Activated T-helper 1 cell treated with anti-CD3 and anti-CD28 coated beads, Interleukin-12 subunit alpha, Interleukin-12 subunit beta, Interleukin-2, Interleukin-4 antibody, amounts not matched to agents 30 ng/mL and 10 ng/mL and 1 ng/mL, durations not matched to agents 14 hours and 24 hours and 36 hours (primary cell): Measurements from ENCODE around the gene DRAM1. TPM values are rescaled to one million over a fixed set of nuclear protein-coding genes. Genes with fewer than 3 reads are reported as not detected.

Experiments used
- DNase-seq: peaks from one replicate; pipeline ENCODE4 v3.0.0; 2021; ENCODE audit warnings: low spot score
- H3K27ac Mint-ChIP-seq: one replicate; pipeline ENCODE4 v1.8.0; 2021; ENCODE audit warnings: mild to moderate bottlenecking, mixed read lengths
- H3K27me3 Mint-ChIP-seq: one replicate; pipeline ENCODE4 v1.8.0; 2022; ENCODE audit warnings: mild to moderate bottlenecking, moderate library complexity, mixed read lengths; ENCODE audit not compliant: insufficient read depth
- H3K36me3 Mint-ChIP-seq: one replicate; pipeline ENCODE4 v1.8.0; 2021; ENCODE audit warnings: low read depth, mixed read lengths
- H3K4me1 Mint-ChIP-seq: one replicate; pipeline ENCODE4 v1.8.0; 2021; ENCODE audit warnings: low read depth, mixed read lengths
- H3K4me3 Mint-ChIP-seq: one replicate; pipeline ENCODE4 v1.8.0; 2021; ENCODE audit warnings: mild to moderate bottlenecking, moderate library complexity, mixed read lengths
- H3K9me3 Mint-ChIP-seq: one replicate; pipeline ENCODE4 v1.8.0; 2021; ENCODE audit warnings: mixed read lengths
- intact Hi-C: fragments of 100-400 bp; cut with micrococcal nuclease; formaldehyde crosslinking; loops from one replicate; pipeline ENCODE4 v1.15.1; 2024
- total RNA-seq: library from RNA; stranded (reverse); gene quantifications from 2 replicates; pipeline ENCODE4 v1.2.3, GENCODE V29; 2022

The DRAM1 gene
- total RNA-seq, 1 donor from 2014 or later: 4.1 TPM

GRCh38 chr12:101941306-101942249, 64.2 kb downstream of the DRAM1 start:
- no peak overlapping the region for H3K27ac Mint-ChIP-seq
- H3K4me3 Mint-ChIP-seq: no peak overlapping the region
- H3K4me1 Mint-ChIP-seq: peaks cover 28% of the 10 kb centered on the region
- H3K9me3 Mint-ChIP-seq: no peaks in the 10 kb centered on the region
- no peak for DNase-seq
- no peaks in the 10 kb centered on the region for H3K36me3 Mint-ChIP-seq
- peaks cover 8% of the 10 kb centered on the region for H3K27me3 Mint-ChIP-seq
- intact Hi-C loops: loop anchor here (2.0 kb wide), 1 partner anchor 359 kb away; no protein-coding TSS in a partner anchor

- Mint-ChIP-seq H3K27me3 (peaks cover 8% of the 10 kb centered on the region), H3K4me1 (peaks cover 24% of the 10 kb centered on the region), H3K4me3 (no peak overlapping the region), H3K9me3 (no peaks in the 10 kb centered on the region), H3K36me3 (no peaks in the 10 kb centered on the region), H3K27ac (no peak overlapping the region)
- intact Hi-C loops: no loop called here
- DNase-seq: no peak
Observed at GRCh38 chr12:101942250-101942605, 64.8 kb downstream of the DRAM1 start.

DNA sequence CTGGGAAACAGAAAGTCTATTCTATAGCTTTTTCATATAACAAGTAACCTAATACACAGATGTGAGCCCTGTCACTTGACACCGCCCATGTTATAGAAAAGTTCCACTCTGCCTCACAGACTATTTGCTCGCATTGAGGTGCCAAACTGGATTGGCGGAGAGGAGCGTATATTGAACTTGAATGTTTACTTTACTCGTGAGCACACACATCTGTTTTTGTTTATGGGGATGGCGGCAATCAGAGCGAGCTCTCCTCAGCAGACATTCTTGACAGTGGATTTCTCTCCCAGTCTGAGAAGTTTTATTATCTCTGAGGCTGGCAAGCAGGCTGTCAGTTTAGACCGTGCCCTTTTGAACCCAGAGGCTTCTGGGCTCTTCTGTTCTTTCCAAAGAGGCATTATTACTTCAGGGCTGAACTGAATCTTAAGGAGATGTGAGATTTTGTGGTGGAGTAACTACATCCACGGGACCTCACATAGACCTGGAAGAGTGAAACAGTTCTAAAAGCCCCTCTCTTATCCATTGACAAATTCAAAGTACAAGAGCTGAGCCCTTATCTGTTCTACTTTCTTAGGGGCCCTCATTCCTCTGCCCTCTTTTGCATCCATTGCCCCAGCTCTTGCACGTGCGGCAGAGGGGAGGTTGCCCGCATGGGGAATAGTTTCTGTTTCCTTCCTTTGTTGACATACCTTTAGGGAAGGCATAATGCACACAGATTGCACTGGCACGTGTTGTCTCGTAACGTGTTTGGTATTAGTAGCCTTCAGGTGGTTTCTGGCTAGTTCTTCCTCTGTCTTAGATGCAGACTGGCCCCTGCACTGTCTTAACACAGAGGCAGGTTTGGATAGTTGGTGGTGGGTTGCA, 68.2 kb downstream of the DRAM1 start:
- H3K4me1 Mint-ChIP-seq: peaks cover 21% of the 10 kb centered on the region
- peaks cover 8% of the 10 kb centered on the region for H3K27me3 Mint-ChIP-seq
- DNase-seq: no peak
- H3K27ac Mint-ChIP-seq: no peak overlapping the region
- no peak overlapping the region for H3K4me3 Mint-ChIP-seq
- intact Hi-C loops: no loop called here
- H3K36me3 Mint-ChIP-seq: no peaks in the 10 kb centered on the region
- no peaks in the 10 kb centered on the region for H3K9me3 Mint-ChIP-seq

DNA sequence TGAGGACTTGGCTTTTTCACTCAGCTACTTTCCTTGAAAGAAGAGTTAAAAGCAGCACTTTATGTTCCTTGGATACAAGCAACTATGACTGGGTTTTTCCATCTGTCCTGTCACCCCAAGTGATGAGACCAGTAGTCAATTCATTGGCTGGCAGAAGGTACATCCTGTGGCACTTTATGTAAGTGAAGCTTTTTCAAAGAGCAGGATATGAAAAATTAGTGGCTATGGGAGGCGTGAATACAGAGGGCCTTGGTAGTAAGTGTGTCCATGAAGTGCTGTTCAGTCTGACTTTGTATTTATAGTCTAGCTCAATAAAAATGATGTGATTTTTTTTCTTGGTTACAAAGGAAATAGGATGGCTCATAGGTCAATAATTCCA, 68.8 kb downstream of the DRAM1 start:
- H3K9me3 Mint-ChIP-seq: no peaks in the 10 kb centered on the region

DNA sequence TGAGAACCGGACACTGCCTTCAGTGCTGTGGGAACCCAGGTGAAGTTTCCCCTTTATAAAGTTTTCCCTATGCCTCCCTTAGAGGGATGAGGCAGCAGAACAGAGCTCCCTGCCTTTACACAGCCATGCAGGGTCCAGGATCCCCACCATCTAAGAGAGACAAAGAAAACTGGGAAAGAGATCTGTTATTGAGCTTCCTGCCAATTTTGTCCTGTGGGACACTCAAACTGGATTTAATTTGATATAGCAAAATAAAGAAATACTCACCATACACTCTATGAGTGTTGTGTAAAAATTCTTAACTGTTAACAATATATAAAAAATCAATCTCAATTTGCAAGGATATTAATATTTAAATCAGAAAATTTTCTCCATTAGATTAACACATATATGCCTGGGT, 69.9 kb downstream of the DRAM1 start:
- DNase-seq: no peak
- Mint-ChIP-seq H3K4me1 (peaks cover 8% of the 10 kb centered on the region), H3K27me3 (peaks cover 3% of the 10 kb centered on the region), H3K4me3 (no peak overlapping the region), H3K27ac (no peak overlapping the region), H3K9me3 (no peaks in the 10 kb centered on the region), H3K36me3 (no peaks in the 10 kb centered on the region)
- intact Hi-C loops: no loop called here

More for the DNA sequence above, 68.8 kb downstream of the DRAM1 start:
- Mint-ChIP-seq H3K27me3 (peaks cover 8% of the 10 kb centered on the region), H3K4me3 (no peak overlapping the region), H3K27ac (no peak overlapping the region), H3K4me1 (peaks cover 16% of the 10 kb centered on the region), H3K36me3 (no peaks in the 10 kb centered on the region)
- no peak for DNase-seq
- intact Hi-C loops: no loop called here

- intact Hi-C loops: no loop called here
- no peaks in the 10 kb centered on the region for H3K36me3 Mint-ChIP-seq
- H3K9me3 Mint-ChIP-seq: no peaks in the 10 kb centered on the region
- H3K4me1 Mint-ChIP-seq: peaks cover 8% of the 10 kb centered on the region
- H3K4me3 Mint-ChIP-seq: no peak overlapping the region
- no peak overlapping the region for H3K27ac Mint-ChIP-seq
- H3K27me3 Mint-ChIP-seq: no peaks in the 10 kb centered on the region
- no peak for DNase-seq
Observed at GRCh38 chr12:101948365-101948764, 71.0 kb downstream of the DRAM1 start.

GRCh38 chr12:101951002-101951670, 73.8 kb downstream of the DRAM1 start:
- Mint-ChIP-seq H3K27ac (no peak overlapping the region), H3K4me3 (no peak overlapping the region)

GRCh38 chr12:101954113-101954512, 76.7 kb downstream of the DRAM1 start:
- Mint-ChIP-seq H3K4me1 (peaks cover 8% of the 10 kb centered on the region), H3K27me3 (peaks cover 3% of the 10 kb centered on the region), H3K4me3 (no peak overlapping the region), H3K9me3 (no peaks in the 10 kb centered on the region), H3K36me3 (no peaks in the 10 kb centered on the region), H3K27ac (no peak overlapping the region)
- no peak for DNase-seq
- intact Hi-C loops: no loop called here

More at GRCh38 chr12:101951002-101951670, 73.8 kb downstream of the DRAM1 start:
- no peaks in the 10 kb centered on the region for H3K36me3 Mint-ChIP-seq
- peaks cover 8% of the 10 kb centered on the region for H3K4me1 Mint-ChIP-seq
- intact Hi-C loops: no loop called here
- no peaks in the 10 kb centered on the region for H3K9me3 Mint-ChIP-seq
- DNase-seq: no peak
- peaks cover 3% of the 10 kb centered on the region for H3K27me3 Mint-ChIP-seq

DNA sequence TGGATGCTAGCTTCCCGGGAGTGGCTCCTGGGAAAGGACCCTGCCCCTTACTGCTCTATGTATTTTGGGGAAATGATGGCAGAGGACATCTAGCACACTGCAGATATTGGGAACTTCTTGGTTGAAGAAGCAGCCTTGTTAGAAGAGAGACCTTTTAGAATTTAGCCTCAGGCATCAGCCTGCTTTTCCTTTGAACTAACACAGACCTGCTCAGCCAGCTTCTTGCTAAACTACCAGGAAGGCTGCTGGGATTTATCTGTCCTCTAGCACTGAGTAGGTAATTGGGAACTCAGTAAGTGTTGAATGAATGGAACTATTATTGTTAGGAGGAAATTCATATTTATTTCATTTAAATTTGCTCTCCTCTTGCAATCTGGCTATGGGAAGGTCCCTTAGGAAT, 77.3 kb downstream of the DRAM1 start:
- Mint-ChIP-seq H3K9me3 (no peaks in the 10 kb centered on the region), H3K36me3 (no peaks in the 10 kb centered on the region), H3K27me3 (peaks cover 3% of the 10 kb centered on the region), H3K4me3 (no peak overlapping the region), H3K4me1 (peaks cover 8% of the 10 kb centered on the region), H3K27ac (no peak overlapping the region)
- intact Hi-C loops: no loop called here
- no peak for DNase-seq

DNA sequence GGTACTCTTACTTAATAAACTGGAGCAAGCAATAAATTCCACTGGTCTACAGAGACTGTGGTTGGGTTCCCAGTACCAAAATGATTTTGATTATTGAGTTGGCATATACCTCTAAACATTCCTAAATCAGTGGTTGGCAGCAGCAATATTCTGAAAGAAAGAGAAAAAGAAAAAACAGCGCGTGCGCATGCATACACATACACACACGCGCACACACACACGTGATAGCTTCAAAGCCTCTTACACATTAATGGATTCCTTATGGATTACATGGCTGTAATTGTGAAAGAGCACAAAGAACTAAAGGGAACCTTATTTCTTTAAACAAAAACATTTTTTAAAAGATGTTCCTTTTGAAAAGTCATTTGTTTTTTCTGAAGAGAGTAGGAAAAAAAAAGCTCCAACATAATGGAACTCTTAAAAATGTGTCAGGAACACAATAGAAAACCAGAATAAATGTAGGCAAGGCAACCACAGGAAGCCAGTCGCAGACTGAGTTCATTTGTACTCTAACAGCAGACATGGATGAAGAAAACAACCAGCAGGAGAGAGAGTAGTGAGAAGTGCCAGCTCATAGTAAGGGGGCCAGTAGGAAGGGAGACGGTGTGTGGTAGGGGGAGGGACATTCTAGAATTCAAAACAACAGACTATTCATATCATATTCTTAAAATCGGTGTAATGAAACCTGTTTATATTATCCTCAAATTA, 80.0 kb downstream of the DRAM1 start:
- DNase-seq: no peak
- Mint-ChIP-seq H3K27me3 (peaks cover 3% of the 10 kb centered on the region), H3K4me1 (no peaks in the 10 kb centered on the region), H3K36me3 (no peaks in the 10 kb centered on the region), H3K4me3 (no peak overlapping the region), H3K27ac (no peak overlapping the region), H3K9me3 (peaks cover 7% of the 10 kb centered on the region)
- intact Hi-C loops: no loop called here

DNA sequence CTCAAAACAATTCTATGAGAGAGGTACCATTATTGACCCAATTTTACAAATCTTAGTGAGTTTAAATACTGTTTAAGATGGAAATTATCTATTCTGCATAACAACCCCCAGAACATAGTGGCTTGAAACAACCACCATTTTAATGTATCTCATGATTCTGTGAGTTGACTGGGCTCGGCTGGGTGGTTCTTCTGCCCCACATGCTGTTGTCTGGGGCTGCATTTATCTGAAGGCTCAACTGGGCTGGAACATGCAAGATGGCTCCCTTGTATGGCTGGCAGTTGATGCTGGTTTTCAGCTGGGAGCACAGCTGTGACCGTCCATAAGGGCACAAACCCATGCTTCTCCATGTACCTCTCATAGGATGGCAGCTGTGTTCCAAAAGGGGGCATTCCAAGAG, 82.2 kb downstream of the DRAM1 start:
- no peaks in the 10 kb centered on the region for H3K36me3 Mint-ChIP-seq
- H3K27me3 Mint-ChIP-seq: peaks cover 2% of the 10 kb centered on the region
- H3K4me1 Mint-ChIP-seq: no peaks in the 10 kb centered on the region
- no peak overlapping the region for H3K4me3 Mint-ChIP-seq
- H3K9me3 Mint-ChIP-seq: peaks cover 7% of the 10 kb centered on the region
- H3K27ac Mint-ChIP-seq: no peak overlapping the region
- DNase-seq: no peak
- intact Hi-C loops: no loop called here

DNA sequence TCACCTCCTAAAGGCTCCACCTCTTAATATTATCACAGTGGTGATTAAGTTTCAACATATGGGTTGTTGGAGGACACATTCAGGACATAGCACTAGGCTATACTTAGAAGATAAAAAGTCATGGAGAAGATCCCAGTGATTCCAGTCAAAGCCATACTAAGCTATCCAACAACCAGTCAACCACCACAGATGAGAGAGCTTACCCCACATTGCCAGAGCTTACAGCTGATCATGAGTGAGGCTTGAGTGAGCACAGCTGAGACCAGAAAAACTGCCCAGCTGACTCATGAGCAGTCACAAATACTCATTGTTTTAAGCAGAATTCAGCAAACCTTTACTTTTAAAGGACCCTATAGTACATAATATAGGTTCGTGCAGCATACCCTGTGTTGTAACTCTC, 85.1 kb downstream of the DRAM1 start:
- Mint-ChIP-seq H3K36me3 (no peaks in the 10 kb centered on the region), H3K9me3 (peaks cover 7% of the 10 kb centered on the region), H3K27me3 (peaks cover 2% of the 10 kb centered on the region), H3K4me1 (peaks cover 4% of the 10 kb centered on the region), H3K4me3 (no peak overlapping the region), H3K27ac (no peak overlapping the region)
- no peak for DNase-seq
- intact Hi-C loops: no loop called here
